Keratinocyte (primary cell): ENCODE measurements around the gene AQP9.

ENCODE experiments used
- EZH2 ChIP-seq: IDR thresholded peaks from one replicate; pipeline ENCODE4 v1.6.1; 2012; ENCODE audit warnings: inconsistent platforms, mild to moderate bottlenecking, low read length, moderate library complexity
- TF ChIP-seq, protein P1 (sequence below), 3 experiments: IDR thresholded peaks in 1 of 3; conservative IDR thresholded peaks in 1 of 3; optimal IDR thresholded peaks in 1 of 3; 2 replicates in 2 of 3; 3 replicates in 1 of 3; pipeline versions ENCODE3 to v1.5.1; 2011; ENCODE audit warnings: low read length in 3 of 3, mild to moderate bottlenecking in 3 of 3, moderate library complexity in 2 of 3, control low read depth in 1 of 3, inconsistent platforms in 1 of 3; ENCODE audit not compliant: insufficient read depth in 2 of 3; ENCODE audit errors: extremely low read depth in 1 of 3

DNA sequence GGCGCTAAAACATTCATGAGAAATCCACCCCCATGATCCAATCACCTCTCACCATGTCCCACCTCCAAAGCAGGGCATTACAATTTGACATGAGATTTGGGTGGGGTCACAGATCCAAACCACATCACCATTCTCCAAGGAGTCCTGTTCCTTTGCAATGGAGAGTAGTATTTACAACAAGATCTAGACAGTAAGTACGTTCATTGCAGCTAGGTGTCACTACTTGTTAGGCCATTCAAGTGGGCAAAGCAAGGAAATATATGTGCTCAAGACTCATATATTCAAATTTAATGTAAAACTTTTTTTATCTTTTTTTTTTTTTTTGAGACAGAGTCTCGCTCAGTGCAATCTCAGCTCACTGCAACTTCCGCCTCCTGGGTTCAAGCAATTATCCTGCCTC, 79.3 kb downstream of the AQP9 start:
- TF ChIP-seq, protein P1, sequence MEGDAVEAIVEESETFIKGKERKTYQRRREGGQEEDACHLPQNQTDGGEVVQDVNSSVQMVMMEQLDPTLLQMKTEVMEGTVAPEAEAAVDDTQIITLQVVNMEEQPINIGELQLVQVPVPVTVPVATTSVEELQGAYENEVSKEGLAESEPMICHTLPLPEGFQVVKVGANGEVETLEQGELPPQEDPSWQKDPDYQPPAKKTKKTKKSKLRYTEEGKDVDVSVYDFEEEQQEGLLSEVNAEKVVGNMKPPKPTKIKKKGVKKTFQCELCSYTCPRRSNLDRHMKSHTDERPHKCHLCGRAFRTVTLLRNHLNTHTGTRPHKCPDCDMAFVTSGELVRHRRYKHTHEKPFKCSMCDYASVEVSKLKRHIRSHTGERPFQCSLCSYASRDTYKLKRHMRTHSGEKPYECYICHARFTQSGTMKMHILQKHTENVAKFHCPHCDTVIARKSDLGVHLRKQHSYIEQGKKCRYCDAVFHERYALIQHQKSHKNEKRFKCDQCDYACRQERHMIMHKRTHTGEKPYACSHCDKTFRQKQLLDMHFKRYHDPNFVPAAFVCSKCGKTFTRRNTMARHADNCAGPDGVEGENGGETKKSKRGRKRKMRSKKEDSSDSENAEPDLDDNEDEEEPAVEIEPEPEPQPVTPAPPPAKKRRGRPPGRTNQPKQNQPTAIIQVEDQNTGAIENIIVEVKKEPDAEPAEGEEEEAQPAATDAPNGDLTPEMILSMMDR (optimal IDR thresholded peaks at IDR 0.05 in 1 of 3, IDR thresholded peaks at IDR 0.05 in 1 of 3, conservative IDR thresholded peaks at IDR 0.05 in 1 of 3; ENCODE audit: extremely low read depth in 1 of 3, insufficient read depth in 2 of 3, low read length in 3 of 3) = no peak
- no peak for TF ChIP-seq EZH2
